DOHH2 (cell line): Measurements from ENCODE around the gene FOXN3.

ENCODE experiments used
- H3F3A ChIP-seq: fragments of 200-600 bp; sonication (generic), shearing (Covaris generic); 2 replicates; pipeline ENCODE4 v1.6.0; 2016; ENCODE audit warnings: antibody characterized with exemption, mild to moderate bottlenecking; ENCODE audit not compliant: control insufficient read depth, insufficient read depth
- H3K27ac ChIP-seq: fragments of 200-600 bp; sonication (generic); 2 replicates; pipeline ENCODE4 v1.5.1; 2014; ENCODE audit warnings: low read depth, mild to moderate bottlenecking, low read length, moderate library complexity
- H3K27me3 ChIP-seq: fragments of 200-600 bp; sonication (generic); 2 replicates; pipeline ENCODE4 v1.6.1; 2014; ENCODE audit warnings: mild to moderate bottlenecking, low read length, mixed read lengths; ENCODE audit not compliant: control insufficient read depth
- H3K36me3 ChIP-seq: fragments of 200-600 bp; sonication (generic); 2 replicates; pipeline ENCODE4 v1.6.1; 2014; ENCODE audit warnings: mild to moderate bottlenecking, low read length, moderate library complexity, mixed read lengths; ENCODE audit not compliant: control insufficient read depth
- H3K4me1 ChIP-seq: fragments of 200-600 bp; sonication (generic); 2 replicates; pipeline ENCODE4 v1.6.1; 2014; ENCODE audit warnings: mild to moderate bottlenecking, low read length, mixed read lengths; ENCODE audit not compliant: control insufficient read depth
- H3K4me2 ChIP-seq: fragments of 200-600 bp; sonication (generic); 2 replicates; pipeline ENCODE4 v1.6.0; 2014; ENCODE audit warnings: mild to moderate bottlenecking, low read length, moderate library complexity
- H3K4me3 ChIP-seq: fragments of 200-600 bp; sonication (generic); 2 replicates; pipeline ENCODE4 v1.5.1; 2014; ENCODE audit warnings: mild to moderate bottlenecking, low read length, mixed read lengths
- H3K79me2 ChIP-seq: fragments of 200-600 bp; sonication (generic); 2 replicates; pipeline ENCODE4 v1.6.1; 2014; ENCODE audit warnings: mild to moderate bottlenecking, low read length, mixed read lengths; ENCODE audit not compliant: control insufficient read depth
- H3K9me2 ChIP-seq: fragments of 200-600 bp; sonication (generic); replicated peaks from 2 replicates; pipeline ENCODE4 v1.6.1; 2014; ENCODE audit warnings: mild to moderate bottlenecking, low read length, mixed read lengths; ENCODE audit not compliant: control insufficient read depth
- H3K9me3 ChIP-seq: fragments of 200-600 bp; sonication (generic); 2 replicates; pipeline ENCODE4 v1.6.1; 2014; ENCODE audit warnings: antibody characterized with exemption, low read length, mixed read lengths; ENCODE audit not compliant: control insufficient read depth, insufficient read depth
- H4K20me1 ChIP-seq: fragments of 200-600 bp; sonication (generic); 2 replicates; pipeline ENCODE4 v1.6.0; 2014; ENCODE audit warnings: low read depth, mild to moderate bottlenecking, antibody characterized with exemption, low read length, moderate library complexity; ENCODE audit not compliant: control insufficient read depth, insufficient read depth
- CTCF ChIP-seq: fragments of 200-600 bp; sonication (generic); IDR thresholded peaks from one replicate; pipeline ENCODE4 v1.5.1; 2014; ENCODE audit warnings: antibody characterized with exemption, mild to moderate bottlenecking, low read depth, low read length; ENCODE audit not compliant: poor library complexity, severe bottlenecking
- EZH2phosphoT487 ChIP-seq: fragments of 200-600 bp; sonication (generic); IDR thresholded peaks from 2 replicates; pipeline ENCODE4 v1.6.1; 2017; ENCODE audit warnings: borderline replicate concordance, mild to moderate bottlenecking, antibody characterized with exemption, low read length, moderate library complexity, mixed read lengths

Gene FOXN3

GRCh38 chr14:89207925-89208328 lies 209.1 kb downstream of the FOXN3 start:
- H3K4me2 ChIP-seq = no peak overlapping the region
- H3K27me3 ChIP-seq = no peaks in the 10 kb centered on the region
- H3K79me2 ChIP-seq = no peaks in the 10 kb centered on the region
- no peak overlapping the region for H3K4me3 ChIP-seq
- no peaks in the 10 kb centered on the region for H3K9me3 ChIP-seq
- H3K36me3 ChIP-seq = no peaks in the 10 kb centered on the region
- no peaks in the 10 kb centered on the region for H3F3A ChIP-seq
- H3K4me1 ChIP-seq = no peaks in the 10 kb centered on the region
- H3K9me2 ChIP-seq = no peaks in the 10 kb centered on the region
- TF ChIP-seq CTCF (no peak), EZH2phosphoT487 (no peak)
- no peak overlapping the region for H3K27ac ChIP-seq
- no peaks in the 10 kb centered on the region for H4K20me1 ChIP-seq

GRCh38 chr14:89206389-89207031 lies 210.5 kb downstream of the FOXN3 start:
- no peaks in the 10 kb centered on the region for H3K9me2 ChIP-seq
- TF ChIP-seq EZH2phosphoT487 = no peak
- TF ChIP-seq CTCF = no peak
- H3K4me2 ChIP-seq = no peak overlapping the region
- no peaks in the 10 kb centered on the region for H3F3A ChIP-seq
- no peaks in the 10 kb centered on the region for H3K79me2 ChIP-seq
- no peaks in the 10 kb centered on the region for H3K4me1 ChIP-seq
- H3K4me3 ChIP-seq = no peak overlapping the region
- H4K20me1 ChIP-seq = no peaks in the 10 kb centered on the region
- no peak overlapping the region for H3K27ac ChIP-seq
- no peaks in the 10 kb centered on the region for H3K36me3 ChIP-seq
- H3K9me3 ChIP-seq = no peaks in the 10 kb centered on the region
- H3K27me3 ChIP-seq = no peaks in the 10 kb centered on the region

GRCh38 chr14:89205137-89205740 lies 211.8 kb downstream of the FOXN3 start:
- no peaks in the 10 kb centered on the region for H4K20me1 ChIP-seq
- H3K27me3 ChIP-seq = no peaks in the 10 kb centered on the region
- H3K9me2 ChIP-seq = no peaks in the 10 kb centered on the region
- no peaks in the 10 kb centered on the region for H3K4me1 ChIP-seq
- H3K36me3 ChIP-seq = no peaks in the 10 kb centered on the region
- H3K4me2 ChIP-seq = no peak overlapping the region
- H3K79me2 ChIP-seq = no peaks in the 10 kb centered on the region
- H3F3A ChIP-seq = no peaks in the 10 kb centered on the region
- H3K4me3 ChIP-seq = no peak overlapping the region
- H3K27ac ChIP-seq = no peak overlapping the region
- no peaks in the 10 kb centered on the region for H3K9me3 ChIP-seq
- TF ChIP-seq EZH2phosphoT487 (no peak), CTCF (no peak)
